ENCODE data around the gene NTNG1. TPM values are rescaled to one million over a fixed set of nuclear protein-coding genes. Genes with fewer than 3 reads are reported as not detected.

NTNG1 gene
- total RNA-seq, 4 donors from 2014 or later: 4.2 to 11.1 (median 5.6) TPM

GRCh38 chr1:107342316-107342715 lies 201.5 kb downstream of the NTNG1 start:
- Histone ChIP-seq H3K9me3 (no peaks in the 10 kb centered on the region), H3K4me1 (no peaks in the 10 kb centered on the region), H3K36me3 (no peaks in the 10 kb centered on the region), H3K27me3 (no peaks in the 10 kb centered on the region), H3K27ac (no peak overlapping the region), H3K4me3 (no peak overlapping the region)
- TF ChIP-seq EP300 (IDR thresholded peaks at IDR 0.05): no peak
- no peak for TF ChIP-seq POLR2AphosphoS5 (IDR thresholded peaks at IDR 0.05)
- TF ChIP-seq POLR2A (IDR thresholded peaks at IDR 0.05): no peak
- no peak for TF ChIP-seq CTCF (IDR thresholded peaks at IDR 0.05)
- DNase-seq (ENCODE audit: low spot score in 2 of 2): no peak

GRCh38 chr1:107342768-107343167 lies 201.9 kb downstream of the NTNG1 start:
- Histone ChIP-seq H3K27ac (no peak overlapping the region), H3K9me3 (no peaks in the 10 kb centered on the region), H3K4me3 (no peak overlapping the region), H3K27me3 (no peaks in the 10 kb centered on the region), H3K4me1 (no peaks in the 10 kb centered on the region), H3K36me3 (no peaks in the 10 kb centered on the region)
- no peak for DNase-seq (ENCODE audit: low spot score in 2 of 2)
- TF ChIP-seq CTCF (IDR thresholded peaks at IDR 0.05) (no peak), POLR2A (IDR thresholded peaks at IDR 0.05) (no peak), POLR2AphosphoS5 (IDR thresholded peaks at IDR 0.05) (no peak), EP300 (IDR thresholded peaks at IDR 0.05) (no peak)
- WGBS: 98% methylated on average over 2 of the region's 2 CpGs

- 97% methylated on average over 5 of the region's 5 CpGs for WGBS
These were observed 202.8 kb downstream of the NTNG1 start for GRCh38 chr1:107343601-107344000.

GRCh38 chr1:107344268-107344760 lies 203.5 kb downstream of the NTNG1 start:
- no peak for DNase-seq (ENCODE audit: low spot score in 2 of 2)
- Histone ChIP-seq H3K4me3 (no peak overlapping the region), H3K27ac (no peak overlapping the region), H3K9me3 (no peaks in the 10 kb centered on the region), H3K27me3 (no peaks in the 10 kb centered on the region), H3K4me1 (no peaks in the 10 kb centered on the region), H3K36me3 (no peaks in the 10 kb centered on the region)
- WGBS: 71% methylated on average over 1 of the region's 1 CpG
- no peak for TF ChIP-seq CTCF (IDR thresholded peaks at IDR 0.05)
- TF ChIP-seq EP300 (IDR thresholded peaks at IDR 0.05): no peak
- no peak for TF ChIP-seq POLR2A (IDR thresholded peaks at IDR 0.05)

More at GRCh38 chr1:107343601-107344000, 202.8 kb downstream of the NTNG1 start:
- Histone ChIP-seq H3K36me3 (no peaks in the 10 kb centered on the region), H3K4me1 (no peaks in the 10 kb centered on the region), H3K27ac (no peak overlapping the region), H3K4me3 (no peak overlapping the region), H3K9me3 (no peaks in the 10 kb centered on the region), H3K27me3 (no peaks in the 10 kb centered on the region)
- no peak for TF ChIP-seq CTCF (IDR thresholded peaks at IDR 0.05)
- no peak for TF ChIP-seq POLR2A (IDR thresholded peaks at IDR 0.05)
- no peak for TF ChIP-seq POLR2AphosphoS5 (IDR thresholded peaks at IDR 0.05)
- TF ChIP-seq EP300 (IDR thresholded peaks at IDR 0.05): no peak
- no peak for DNase-seq (ENCODE audit: low spot score in 2 of 2)

GRCh38 chr1:107344836-107345235 lies 204.0 kb downstream of the NTNG1 start:
- H3K4me1 ChIP-seq: no peaks in the 10 kb centered on the region
- no peak overlapping the region for H3K27ac ChIP-seq
- WGBS: 68% methylated on average over 3 of the region's 3 CpGs
- H3K4me3 ChIP-seq: no peak overlapping the region
- H3K36me3 ChIP-seq: no peaks in the 10 kb centered on the region
- H3K27me3 ChIP-seq: no peaks in the 10 kb centered on the region
- DNase-seq (ENCODE audit: low spot score in 2 of 2): no peak
- H3K9me3 ChIP-seq: no peaks in the 10 kb centered on the region
- no peak for TF ChIP-seq POLR2AphosphoS5 (IDR thresholded peaks at IDR 0.05)
- TF ChIP-seq POLR2A (IDR thresholded peaks at IDR 0.05): no peak
- no peak for TF ChIP-seq EP300 (IDR thresholded peaks at IDR 0.05)
- TF ChIP-seq CTCF (IDR thresholded peaks at IDR 0.05): no peak

All from suprapubic skin (tissue), 4 donors.